ENCODE measurements around the gene CRLF2. TPM values are rescaled to one million over a fixed set of nuclear protein-coding genes. Genes with fewer than 3 reads are reported as not detected.

The CRLF2 gene
- polyA plus RNA-seq, 2 of the 4 experiments (the other 2 are of a cell fraction), result 0.08 to 0.37 TPM

- TF ChIP-seq, protein P1, sequence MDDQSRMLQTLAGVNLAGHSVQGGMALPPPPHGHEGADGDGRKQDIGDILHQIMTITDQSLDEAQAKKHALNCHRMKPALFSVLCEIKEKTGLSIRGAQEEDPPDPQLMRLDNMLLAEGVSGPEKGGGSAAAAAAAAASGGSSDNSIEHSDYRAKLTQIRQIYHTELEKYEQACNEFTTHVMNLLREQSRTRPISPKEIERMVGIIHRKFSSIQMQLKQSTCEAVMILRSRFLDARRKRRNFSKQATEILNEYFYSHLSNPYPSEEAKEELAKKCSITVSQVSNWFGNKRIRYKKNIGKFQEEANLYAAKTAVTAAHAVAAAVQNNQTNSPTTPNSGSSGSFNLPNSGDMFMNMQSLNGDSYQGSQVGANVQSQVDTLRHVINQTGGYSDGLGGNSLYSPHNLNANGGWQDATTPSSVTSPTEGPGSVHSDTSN (IDR thresholded peaks at IDR 0.05), result no peak
Observed at GRCh38 chrX:1163231-1163630, 49.2 kb downstream of the CRLF2 start (continued).

DNA sequence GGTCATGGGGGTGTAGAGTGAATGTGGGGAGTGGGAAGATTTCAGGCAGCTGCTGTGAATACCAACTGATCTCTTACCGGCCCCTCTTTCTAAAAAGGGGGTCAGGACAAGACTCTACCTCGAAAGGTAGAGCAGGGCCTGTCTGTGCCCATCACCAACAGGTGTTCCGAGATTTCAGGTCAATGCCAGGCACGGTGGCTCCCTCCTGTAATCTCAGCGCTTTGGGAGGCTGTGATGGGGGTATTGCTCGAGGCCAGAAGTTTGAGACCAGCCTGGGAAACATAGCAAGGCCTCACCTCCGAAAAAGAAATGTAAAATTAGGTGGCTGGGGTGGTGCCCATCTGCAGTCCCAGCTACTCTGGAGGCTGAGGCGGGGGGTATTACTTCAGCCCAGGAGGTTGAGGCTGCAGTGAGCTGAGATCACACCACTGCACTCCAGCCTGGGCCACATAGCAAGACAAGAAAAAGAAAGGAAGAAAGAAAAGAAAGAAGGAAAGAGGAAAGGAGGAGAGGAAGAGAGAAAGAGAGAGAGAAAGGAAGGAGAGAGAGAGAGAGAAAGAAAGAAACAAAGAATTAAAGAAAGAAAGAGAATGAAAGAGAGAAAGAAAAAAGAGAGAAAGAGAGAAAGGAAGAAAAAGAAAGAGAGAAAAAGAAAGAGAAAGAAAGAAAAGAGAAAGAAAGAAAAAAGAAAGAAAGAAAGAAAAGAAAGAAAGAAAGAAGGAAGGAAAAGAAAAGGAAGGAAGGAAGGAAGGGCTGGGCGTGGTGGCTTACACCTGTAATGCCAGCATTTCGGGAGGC, 50.1 kb downstream of the CRLF2 start:
- Histone ChIP-seq H3K4me1 (0 out of 3 replicates have a peak, but pooled peaks cover 3% of the 10 kb centered on the region), H3K27ac (no peak overlapping the region), H3K4me3 (no peak overlapping the region), H3K4me2 (no peak overlapping the region), H3K9me3 (no peaks in the 10 kb centered on the region)
- FAIRE-seq, result no peak
- ATAC-seq, result no peak
- ChIA-PET CTCF (no interaction called here), POLR2A (no interaction called here)
- no peak for DNase-seq (ENCODE audit: low read depth in 1 of 2, low spot score in 1 of 2)
- whole genome bisulfite sequencing (ENCODE audit: missing lambda C conversion rate), result 38% methylated on average over 7 of the region's 10 CpGs
- TF ChIP-seq FOXS1 (CRISPR knock-in tag; IDR thresholded peaks at IDR 0.05) (no peak), ZFP36 (IDR thresholded peaks at IDR 0.05; ENCODE audit: borderline replicate concordance, partially characterized antibody) (no peak), NR3C1 (IDR thresholded peaks at IDR 0.05) (no peak), CBX8 (IDR thresholded peaks at IDR 0.05) (no peak), CEBPB (IDR thresholded peaks at IDR 0.05) (no peak), E2F6 (IDR thresholded peaks at IDR 0.05; ENCODE audit: borderline replicate concordance, low read depth) (no peak), USF2 (IDR thresholded peaks at IDR 0.05) (no peak), GATA3 (IDR thresholded peaks at IDR 0.05; ENCODE audit: borderline replicate concordance) (no peak), FOSL2 (IDR thresholded peaks at IDR 0.05) (no peak), FOSL2 (CRISPR knock-in tag; IDR thresholded peaks at IDR 0.05) (no peak), NPAS2 (CRISPR knock-in tag; IDR thresholded peaks at IDR 0.05; ENCODE audit: borderline replicate concordance) (no peak), CBX2 (IDR thresholded peaks at IDR 0.05; ENCODE audit: borderline replicate concordance, low read depth) (no peak), HOXA7 (CRISPR knock-in tag; IDR thresholded peaks at IDR 0.05) (no peak)
- TF ChIP-seq, protein P1 (IDR thresholded peaks at IDR 0.05), result no peak

GRCh38 chrX:1159548-1159947, 52.9 kb downstream of the CRLF2 start:
- no peak for DNase-seq (ENCODE audit: low read depth in 1 of 2, low spot score in 1 of 2)
- CTCF ChIA-PET, result no interaction called here
- H3K27ac ChIP-seq, result no peak overlapping the region
- no peak overlapping the region for H3K4me3 ChIP-seq
- POLR2A ChIA-PET, result no interaction called here
- no peaks in the 10 kb centered on the region for H3K9me3 ChIP-seq
- ATAC-seq, result no peak
- H3K4me2 ChIP-seq, result no peak overlapping the region
- no peak for FAIRE-seq
- no peaks in the 10 kb centered on the region for H3K4me1 ChIP-seq
- no peak for TF ChIP-seq KDM1A (IDR thresholded peaks at IDR 0.05; ENCODE audit: low read depth)
- no peak for TF ChIP-seq SREBF2 (IDR thresholded peaks at IDR 0.05)
- TF ChIP-seq EP300 (IDR thresholded peaks at IDR 0.05), result no peak
- TF ChIP-seq FOSB (CRISPR knock-in tag; IDR thresholded peaks at IDR 0.05), result no peak
- TF ChIP-seq, protein P2, sequence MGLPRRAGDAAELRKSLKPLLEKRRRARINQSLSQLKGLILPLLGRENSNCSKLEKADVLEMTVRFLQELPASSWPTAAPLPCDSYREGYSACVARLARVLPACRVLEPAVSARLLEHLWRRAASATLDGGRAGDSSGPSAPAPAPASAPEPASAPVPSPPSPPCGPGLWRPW (IDR thresholded peaks at IDR 0.05), result no peak
- TF ChIP-seq HEYL (CRISPR knock-in tag; IDR thresholded peaks at IDR 0.05), result no peak
- TF ChIP-seq GATA3 (IDR thresholded peaks at IDR 0.05; ENCODE audit: borderline replicate concordance), result no peak
- no peak for TF ChIP-seq JUNB (IDR thresholded peaks at IDR 0.05)
- no peak for TF ChIP-seq HOXB13 (CRISPR knock-in tag; IDR thresholded peaks at IDR 0.05; ENCODE audit: low read depth)
- no peak for TF ChIP-seq MYC (IDR thresholded peaks at IDR 0.05; ENCODE audit: borderline replicate concordance, low read length)
- no peak for TF ChIP-seq CEBPB (IDR thresholded peaks at IDR 0.05)
- TF ChIP-seq, protein P3, sequence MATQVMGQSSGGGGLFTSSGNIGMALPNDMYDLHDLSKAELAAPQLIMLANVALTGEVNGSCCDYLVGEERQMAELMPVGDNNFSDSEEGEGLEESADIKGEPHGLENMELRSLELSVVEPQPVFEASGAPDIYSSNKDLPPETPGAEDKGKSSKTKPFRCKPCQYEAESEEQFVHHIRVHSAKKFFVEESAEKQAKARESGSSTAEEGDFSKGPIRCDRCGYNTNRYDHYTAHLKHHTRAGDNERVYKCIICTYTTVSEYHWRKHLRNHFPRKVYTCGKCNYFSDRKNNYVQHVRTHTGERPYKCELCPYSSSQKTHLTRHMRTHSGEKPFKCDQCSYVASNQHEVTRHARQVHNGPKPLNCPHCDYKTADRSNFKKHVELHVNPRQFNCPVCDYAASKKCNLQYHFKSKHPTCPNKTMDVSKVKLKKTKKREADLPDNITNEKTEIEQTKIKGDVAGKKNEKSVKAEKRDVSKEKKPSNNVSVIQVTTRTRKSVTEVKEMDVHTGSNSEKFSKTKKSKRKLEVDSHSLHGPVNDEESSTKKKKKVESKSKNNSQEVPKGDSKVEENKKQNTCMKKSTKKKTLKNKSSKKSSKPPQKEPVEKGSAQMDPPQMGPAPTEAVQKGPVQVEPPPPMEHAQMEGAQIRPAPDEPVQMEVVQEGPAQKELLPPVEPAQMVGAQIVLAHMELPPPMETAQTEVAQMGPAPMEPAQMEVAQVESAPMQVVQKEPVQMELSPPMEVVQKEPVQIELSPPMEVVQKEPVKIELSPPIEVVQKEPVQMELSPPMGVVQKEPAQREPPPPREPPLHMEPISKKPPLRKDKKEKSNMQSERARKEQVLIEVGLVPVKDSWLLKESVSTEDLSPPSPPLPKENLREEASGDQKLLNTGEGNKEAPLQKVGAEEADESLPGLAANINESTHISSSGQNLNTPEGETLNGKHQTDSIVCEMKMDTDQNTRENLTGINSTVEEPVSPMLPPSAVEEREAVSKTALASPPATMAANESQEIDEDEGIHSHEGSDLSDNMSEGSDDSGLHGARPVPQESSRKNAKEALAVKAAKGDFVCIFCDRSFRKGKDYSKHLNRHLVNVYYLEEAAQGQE (IDR thresholded peaks at IDR 0.05), result no peak
- TF ChIP-seq TFCP2L1 (CRISPR knock-in tag; IDR thresholded peaks at IDR 0.05), result no peak
- TF ChIP-seq RAD21 (conservative IDR thresholded peaks at IDR 0.05 in 1 of 2, IDR thresholded peaks at IDR 0.05 in 1 of 2), result no peak
- no peak for TF ChIP-seq NR3C1 (IDR thresholded peaks at IDR 0.05)
- no peak for TF ChIP-seq EHF (CRISPR knock-in tag; IDR thresholded peaks at IDR 0.05)
- no peak for TF ChIP-seq POLR2AphosphoS2 (conservative IDR thresholded peaks at IDR 0.05; ENCODE audit: low read length)
- no peak for TF ChIP-seq ZC3H11A (IDR thresholded peaks at IDR 0.05)
- TF ChIP-seq CHD2 (IDR thresholded peaks at IDR 0.05; ENCODE audit: low read length, partially characterized antibody), result no peak
